Measurements from ENCODE around the gene RMND5A. TPM values are rescaled to one million over a fixed set of nuclear protein-coding genes. Genes with fewer than 3 reads are reported as not detected.
A peak's percentile ranks its signal among the peaks of the same experiment; 100 is the strongest.
"Not testable (repeated sequence)": the region's sequence is repeated elsewhere in the genome, so short reads cannot be mapped to it uniquely, and the experiment has no call there.

RMND5A gene
- 10 to 100 TPM; 19.2 to 38.5 TPM for polyA plus RNA-seq

GRCh38 chr2:86719637-86720539 lies at the start of gene RMND5A:
Gene RMND5A, plus strand, starts transcription at chr2:86720291. Its CDS starts 377 bp downstream, at chr2:86720668.
- not testable (repeated sequence) for H3K27me3 ChIP-seq (ENCODE audit: control insufficient read depth in 1 of 2, insufficient read depth in 2 of 2, low read length in 2 of 2); H3K36me3 ChIP-seq (ENCODE audit: control insufficient read depth in 2 of 2, insufficient read depth in 2 of 2, low read length in 1 of 2); H3K4me1 ChIP-seq (ENCODE audit: control insufficient read depth in 2 of 2, insufficient read depth in 2 of 2, low read length in 1 of 2); H3K9me3 ChIP-seq (ENCODE audit: control insufficient read depth in 2 of 2, insufficient read depth in 1 of 2, low read depth in 1 of 2, low read length in 1 of 2)
- peak within 1 kb of the TSS; percentile 88 to 93 for H3K27ac ChIP-seq (ENCODE audit: low read depth in 2 of 2, low read length in 1 of 2)
- WGBS, 2 donors, result 0% methylated on average over 27 to 88 of the region's 95 CpGs
- H3K4me3 ChIP-seq (ENCODE audit: low read depth in 1 of 2, low read length in 2 of 2), result peak within 1 kb of the TSS; percentile 67 to 79

DNA sequence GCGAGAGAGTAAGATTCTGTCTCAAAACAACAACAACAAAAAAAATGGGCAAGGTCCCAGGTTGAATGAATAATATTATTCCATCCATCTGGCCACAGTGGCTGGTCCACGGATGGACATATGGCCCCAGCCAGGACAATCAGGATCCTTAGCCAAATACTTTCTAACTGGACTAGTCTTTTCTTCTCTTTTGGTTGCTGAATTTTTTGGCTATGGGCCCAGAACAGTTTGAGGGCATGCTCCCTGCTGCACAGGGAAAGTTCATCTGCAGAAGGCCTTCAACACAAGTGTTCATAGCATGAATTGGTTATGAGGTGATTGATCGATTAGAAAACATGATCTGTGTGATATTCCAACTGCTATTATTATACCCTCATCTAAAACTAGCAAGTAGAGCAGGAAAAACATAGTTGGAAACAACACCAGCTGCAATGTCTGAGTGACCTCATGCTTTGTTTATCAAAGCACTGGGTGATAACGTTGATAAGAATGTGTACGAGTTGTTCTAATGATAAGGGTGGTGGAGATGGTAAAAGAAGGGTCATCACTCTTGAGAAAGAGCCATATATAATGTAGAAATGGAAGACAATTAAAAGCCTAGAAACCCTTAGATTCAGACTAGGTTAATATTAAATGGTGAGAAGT lies 48.6 kb upstream of the RMND5A start:
- H3K9me3 ChIP-seq (ENCODE audit: control insufficient read depth in 2 of 2, insufficient read depth in 1 of 2, low read depth in 1 of 2, low read length in 1 of 2), result no peaks in the 10 kb centered on the region
- H3K4me1 ChIP-seq (ENCODE audit: control insufficient read depth in 2 of 2, insufficient read depth in 2 of 2, low read length in 1 of 2), result no peaks in the 10 kb centered on the region
- H3K36me3 ChIP-seq (ENCODE audit: control insufficient read depth in 2 of 2, insufficient read depth in 2 of 2, low read length in 1 of 2), result no peaks in the 10 kb centered on the region
- no peak overlapping the region for H3K27ac ChIP-seq (ENCODE audit: low read depth in 2 of 2, low read length in 1 of 2)
- WGBS, 2 donors, result 56 to 60% methylated on average over 5 of the region's 5 CpGs
- no peak overlapping the region for H3K4me3 ChIP-seq (ENCODE audit: low read depth in 1 of 2, low read length in 2 of 2)
- no peaks in the 10 kb centered on the region for H3K27me3 ChIP-seq (ENCODE audit: control insufficient read depth in 1 of 2, insufficient read depth in 2 of 2, low read length in 2 of 2)

DNA sequence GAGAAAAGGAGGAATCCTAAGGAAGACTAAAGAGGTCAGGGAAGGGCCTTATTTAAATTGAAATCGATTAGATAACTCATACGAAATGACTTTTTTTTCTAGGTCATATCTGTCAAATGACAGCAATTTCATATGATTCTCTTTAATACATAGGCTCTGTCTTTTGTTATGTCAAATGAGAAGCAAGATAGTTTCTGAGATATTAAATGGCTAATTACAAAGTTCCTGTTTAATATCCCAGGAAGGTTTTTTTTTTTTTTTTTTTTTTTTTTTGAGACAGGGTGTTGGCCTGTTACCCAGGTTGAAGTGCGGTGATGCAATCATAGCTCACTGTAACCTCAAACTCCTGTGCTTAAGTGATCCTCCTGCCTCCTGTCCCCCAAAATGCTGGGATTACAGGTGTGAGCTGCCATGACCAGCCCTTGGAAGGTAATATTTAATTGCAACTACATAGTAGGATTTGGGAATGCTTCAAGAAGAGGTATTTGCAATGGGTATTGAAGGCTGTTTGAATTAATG lies 48.0 kb upstream of the RMND5A start:
- 82 to 92% methylated on average over 3 of the region's 3 CpGs for whole genome bisulfite sequencing, 2 donors
- Histone ChIP-seq H3K27ac (ENCODE audit: low read depth in 2 of 2, low read length in 1 of 2) (no peak overlapping the region), H3K27me3 (ENCODE audit: control insufficient read depth in 1 of 2, insufficient read depth in 2 of 2, low read length in 2 of 2) (no peaks in the 10 kb centered on the region)

GRCh38 chr2:86673011-86673410 lies 47.1 kb upstream of the RMND5A start:
- no peaks in the 10 kb centered on the region for H3K27me3 ChIP-seq (ENCODE audit: control insufficient read depth in 1 of 2, insufficient read depth in 2 of 2, low read length in 2 of 2)
- no peaks in the 10 kb centered on the region for H3K4me1 ChIP-seq (ENCODE audit: control insufficient read depth in 2 of 2, insufficient read depth in 2 of 2, low read length in 1 of 2)
- no peaks in the 10 kb centered on the region for H3K9me3 ChIP-seq (ENCODE audit: control insufficient read depth in 2 of 2, insufficient read depth in 1 of 2, low read depth in 1 of 2, low read length in 1 of 2)
- no peak overlapping the region for H3K4me3 ChIP-seq (ENCODE audit: low read depth in 1 of 2, low read length in 2 of 2)
- no peak overlapping the region for H3K27ac ChIP-seq (ENCODE audit: low read depth in 2 of 2, low read length in 1 of 2)
- H3K36me3 ChIP-seq (ENCODE audit: control insufficient read depth in 2 of 2, insufficient read depth in 2 of 2, low read length in 1 of 2), result no peaks in the 10 kb centered on the region
- 92 to 94% methylated on average over 1 of the region's 1 CpG for WGBS, 2 donors

More for the DNA sequence above, 48.0 kb upstream of the RMND5A start:
- Histone ChIP-seq H3K4me1 (ENCODE audit: control insufficient read depth in 2 of 2, insufficient read depth in 2 of 2, low read length in 1 of 2) (no peaks in the 10 kb centered on the region), H3K9me3 (ENCODE audit: control insufficient read depth in 2 of 2, insufficient read depth in 1 of 2, low read depth in 1 of 2, low read length in 1 of 2) (no peaks in the 10 kb centered on the region), H3K36me3 (ENCODE audit: control insufficient read depth in 2 of 2, insufficient read depth in 2 of 2, low read length in 1 of 2) (no peaks in the 10 kb centered on the region), H3K4me3 (ENCODE audit: low read depth in 1 of 2, low read length in 2 of 2) (no peak overlapping the region)

DNA sequence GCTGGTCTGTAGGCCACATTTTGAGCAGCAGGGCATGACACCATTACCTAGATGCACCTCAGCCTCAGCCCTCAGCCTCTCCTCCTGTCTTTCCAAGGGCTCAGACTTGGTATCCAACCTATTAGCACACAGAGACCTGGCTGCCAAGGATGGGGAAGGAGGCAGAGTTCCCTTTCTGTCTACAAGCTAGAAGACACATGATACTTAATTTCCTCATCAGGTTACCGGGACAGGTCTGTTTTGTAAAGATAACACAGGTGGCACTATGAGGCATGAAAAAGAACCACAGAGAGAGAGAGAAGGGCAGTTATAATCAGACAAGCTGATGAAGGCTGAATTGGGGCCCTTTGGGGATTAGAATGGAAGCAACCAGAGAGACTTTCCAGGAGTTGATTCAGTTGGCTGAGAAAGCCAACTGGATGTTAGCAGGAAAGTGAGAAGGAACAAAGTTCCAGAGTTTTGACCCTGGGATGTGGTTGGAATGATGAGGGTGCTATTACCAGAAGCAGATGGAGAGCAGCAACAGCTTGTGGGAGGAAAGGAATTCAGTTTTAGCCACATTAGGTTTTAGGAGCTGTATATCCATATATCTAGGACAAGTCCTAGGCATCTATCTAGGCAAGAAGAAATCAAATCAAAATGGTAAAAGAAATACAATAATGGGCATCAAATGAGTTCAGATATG lies 46.0 kb upstream of the RMND5A start:
- H3K9me3 ChIP-seq (ENCODE audit: control insufficient read depth in 2 of 2, insufficient read depth in 1 of 2, low read depth in 1 of 2, low read length in 1 of 2), result no peaks in the 10 kb centered on the region
- no peak overlapping the region for H3K4me3 ChIP-seq (ENCODE audit: low read depth in 1 of 2, low read length in 2 of 2)
- 82 to 85% methylated on average over 1 of the region's 1 CpG for WGBS, 2 donors
- H3K4me1 ChIP-seq (ENCODE audit: control insufficient read depth in 2 of 2, insufficient read depth in 2 of 2, low read length in 1 of 2), result no peaks in the 10 kb centered on the region
- H3K27me3 ChIP-seq (ENCODE audit: control insufficient read depth in 1 of 2, insufficient read depth in 2 of 2, low read length in 2 of 2), result no peaks in the 10 kb centered on the region
- H3K27ac ChIP-seq (ENCODE audit: low read depth in 2 of 2, low read length in 1 of 2), result no peak overlapping the region
- no peaks in the 10 kb centered on the region for H3K36me3 ChIP-seq (ENCODE audit: control insufficient read depth in 2 of 2, insufficient read depth in 2 of 2, low read length in 1 of 2)

DNA sequence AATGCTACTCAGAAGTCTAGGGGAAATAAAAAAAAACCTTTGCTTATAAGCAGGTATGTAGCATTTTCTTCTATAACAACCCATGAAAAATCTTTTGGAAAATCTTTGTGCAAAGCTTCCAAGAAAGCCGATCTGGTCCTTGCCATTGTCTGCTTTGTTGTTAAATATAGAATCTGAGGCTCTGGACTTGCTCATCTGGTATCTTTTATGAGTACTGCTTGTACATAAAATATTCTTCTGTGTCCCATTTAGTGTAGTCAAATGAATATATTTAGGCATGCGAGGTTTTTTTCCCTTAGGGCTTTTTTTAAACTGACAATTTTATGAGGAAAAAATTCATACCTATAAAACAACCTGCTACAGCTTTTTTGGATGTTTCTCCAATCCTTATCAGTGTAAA lies 45.0 kb upstream of the RMND5A start:
- WGBS, 2 donors, result 79 to 81% methylated on average over 2 of the region's 2 CpGs

DNA sequence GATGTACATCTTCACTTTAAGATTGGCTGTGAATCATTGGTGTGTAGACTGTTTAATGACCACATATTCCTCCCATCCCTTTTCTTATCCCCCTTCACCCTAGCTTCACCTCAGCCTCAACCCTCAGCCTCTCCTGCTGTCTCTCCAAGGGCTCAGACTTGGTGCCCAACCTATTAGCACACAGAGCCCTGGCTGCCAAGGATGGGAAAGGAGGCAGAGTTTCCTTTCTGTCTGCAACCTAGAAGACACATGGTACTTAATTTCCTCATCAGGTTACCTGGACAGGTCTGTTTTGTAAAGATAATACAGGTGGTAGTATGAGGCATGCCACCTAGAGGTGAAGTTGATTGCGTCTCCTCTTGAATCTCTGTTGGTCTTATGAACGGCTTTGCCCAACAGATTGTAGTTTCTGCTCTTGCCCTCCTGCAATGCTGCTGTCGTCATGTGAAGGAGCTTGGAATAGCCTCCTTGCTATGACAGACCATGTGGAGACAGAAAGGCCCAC lies 44.5 kb upstream of the RMND5A start:
- H3K27ac ChIP-seq (ENCODE audit: low read depth in 2 of 2, low read length in 1 of 2), result no peak overlapping the region

More for the DNA sequence above, 45.0 kb upstream of the RMND5A start:
- no peaks in the 10 kb centered on the region for H3K4me1 ChIP-seq (ENCODE audit: control insufficient read depth in 2 of 2, insufficient read depth in 2 of 2, low read length in 1 of 2)
- H3K9me3 ChIP-seq (ENCODE audit: control insufficient read depth in 2 of 2, insufficient read depth in 1 of 2, low read depth in 1 of 2, low read length in 1 of 2), result no peaks in the 10 kb centered on the region
- H3K27me3 ChIP-seq (ENCODE audit: control insufficient read depth in 1 of 2, insufficient read depth in 2 of 2, low read length in 2 of 2), result no peaks in the 10 kb centered on the region
- H3K27ac ChIP-seq (ENCODE audit: low read depth in 2 of 2, low read length in 1 of 2), result no peak overlapping the region
- no peaks in the 10 kb centered on the region for H3K36me3 ChIP-seq (ENCODE audit: control insufficient read depth in 2 of 2, insufficient read depth in 2 of 2, low read length in 1 of 2)
- H3K4me3 ChIP-seq (ENCODE audit: low read depth in 1 of 2, low read length in 2 of 2), result no peak overlapping the region

DNA sequence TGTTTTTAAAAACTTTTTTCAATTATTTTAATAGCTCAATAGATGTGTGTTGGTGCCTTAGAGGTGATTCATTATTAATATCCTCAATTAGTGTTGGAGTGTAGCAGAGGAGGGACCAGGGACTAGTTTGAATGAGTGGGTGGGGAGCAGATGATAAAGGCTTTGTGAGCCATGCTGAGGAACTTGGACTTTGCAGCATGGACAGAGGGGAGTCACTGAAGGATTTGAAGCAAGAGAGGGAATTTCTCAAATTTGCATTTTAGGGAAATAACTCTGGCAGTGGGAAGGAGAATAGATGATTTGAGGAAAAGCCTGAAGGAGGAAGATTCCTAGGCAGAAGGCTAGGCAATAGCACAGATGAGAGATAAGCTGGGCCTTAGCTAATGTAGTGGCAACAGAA lies 42.3 kb upstream of the RMND5A start:
- Histone ChIP-seq H3K27ac (ENCODE audit: low read depth in 2 of 2, low read length in 1 of 2) (no peak overlapping the region), H3K36me3 (ENCODE audit: control insufficient read depth in 2 of 2, insufficient read depth in 2 of 2, low read length in 1 of 2) (no peaks in the 10 kb centered on the region), H3K4me1 (ENCODE audit: control insufficient read depth in 2 of 2, insufficient read depth in 2 of 2, low read length in 1 of 2) (no peaks in the 10 kb centered on the region), H3K27me3 (ENCODE audit: control insufficient read depth in 1 of 2, insufficient read depth in 2 of 2, low read length in 2 of 2) (no peaks in the 10 kb centered on the region), H3K4me3 (ENCODE audit: low read depth in 1 of 2, low read length in 2 of 2) (no peak overlapping the region), H3K9me3 (ENCODE audit: control insufficient read depth in 2 of 2, insufficient read depth in 1 of 2, low read depth in 1 of 2, low read length in 1 of 2) (no peaks in the 10 kb centered on the region)

More for the DNA sequence above, 44.5 kb upstream of the RMND5A start:
- no peak overlapping the region for H3K4me3 ChIP-seq (ENCODE audit: low read depth in 1 of 2, low read length in 2 of 2)
- H3K9me3 ChIP-seq (ENCODE audit: control insufficient read depth in 2 of 2, insufficient read depth in 1 of 2, low read depth in 1 of 2, low read length in 1 of 2), result no peaks in the 10 kb centered on the region
- no peaks in the 10 kb centered on the region for H3K4me1 ChIP-seq (ENCODE audit: control insufficient read depth in 2 of 2, insufficient read depth in 2 of 2, low read length in 1 of 2)
- H3K36me3 ChIP-seq (ENCODE audit: control insufficient read depth in 2 of 2, insufficient read depth in 2 of 2, low read length in 1 of 2), result no peaks in the 10 kb centered on the region
- H3K27me3 ChIP-seq (ENCODE audit: control insufficient read depth in 1 of 2, insufficient read depth in 2 of 2, low read length in 2 of 2), result no peaks in the 10 kb centered on the region
- 52 to 65% methylated on average over 3 of the region's 3 CpGs for WGBS, 2 donors

GRCh38 chr2:86679036-86679435 lies 41.1 kb upstream of the RMND5A start:
- Histone ChIP-seq H3K9me3 (ENCODE audit: control insufficient read depth in 2 of 2, insufficient read depth in 1 of 2, low read depth in 1 of 2, low read length in 1 of 2) (no peaks in the 10 kb centered on the region), H3K36me3 (ENCODE audit: control insufficient read depth in 2 of 2, insufficient read depth in 2 of 2, low read length in 1 of 2) (no peaks in the 10 kb centered on the region), H3K27me3 (ENCODE audit: control insufficient read depth in 1 of 2, insufficient read depth in 2 of 2, low read length in 2 of 2) (no peaks in the 10 kb centered on the region), H3K4me3 (ENCODE audit: low read depth in 1 of 2, low read length in 2 of 2) (no peak overlapping the region), H3K4me1 (ENCODE audit: control insufficient read depth in 2 of 2, insufficient read depth in 2 of 2, low read length in 1 of 2) (no peaks in the 10 kb centered on the region), H3K27ac (ENCODE audit: low read depth in 2 of 2, low read length in 1 of 2) (no peak overlapping the region)

Measured in esophagus (tissue), 2 donors.